Measurements from ENCODE around the gene BTBD17.
A peak's percentile ranks its signal among the peaks of the same experiment; 100 is the strongest.

The BTBD17 gene

GRCh38 chr17:74387365-74388218 lies 25.9 kb upstream of the BTBD17 start:
- DNase-seq (ENCODE audit: low read depth in 2 of 2), result no peak

- no peak for DNase-seq (ENCODE audit: low read depth in 2 of 2)
Observed at GRCh38 chr17:74386386-74386785, 24.7 kb upstream of the BTBD17 start.

- DNase-seq (ENCODE audit: low read depth in 2 of 2), result no peak
Observed at GRCh38 chr17:74385201-74385600, 23.5 kb upstream of the BTBD17 start.

GRCh38 chr17:74383141-74383540 lies 21.5 kb upstream of the BTBD17 start:
- DNase-seq (ENCODE audit: low read depth in 2 of 2), result no peak

- DNase-seq (ENCODE audit: low read depth in 2 of 2), result no peak
Observed at GRCh38 chr17:74380959-74381808, 19.5 kb upstream of the BTBD17 start.

GRCh38 chr17:74380086-74380958 lies 18.7 kb upstream of the BTBD17 start:
- DNase-seq (ENCODE audit: low read depth in 2 of 2), result no peak

- DNase-seq (ENCODE audit: low read depth in 2 of 2), result peak; percentile 79 to 96
Observed at GRCh38 chr17:74379495-74380085, 17.9 kb upstream of the BTBD17 start.

- no peak for DNase-seq (ENCODE audit: low read depth in 2 of 2)
Observed at GRCh38 chr17:74374858-74375257, 13.2 kb upstream of the BTBD17 start.

GRCh38 chr17:74373838-74374606 lies 12.4 kb upstream of the BTBD17 start:
- no peak for DNase-seq (ENCODE audit: low read depth in 2 of 2)

GRCh38 chr17:74372426-74372825 lies 10.8 kb upstream of the BTBD17 start:
- no peak for DNase-seq (ENCODE audit: low read depth in 2 of 2)

GRCh38 chr17:74371653-74372147 lies 10.0 kb upstream of the BTBD17 start:
- DNase-seq (ENCODE audit: low read depth in 2 of 2), result no peak

GRCh38 chr17:74369665-74370490 lies 8.2 kb upstream of the BTBD17 start:
- no peak for DNase-seq (ENCODE audit: low read depth in 2 of 2)

- DNase-seq (ENCODE audit: low read depth in 2 of 2), result peak in 1 of 2 donors; percentile 31
Observed at GRCh38 chr17:74369221-74369620, 7.6 kb upstream of the BTBD17 start.

GRCh38 chr17:74368341-74369081 lies 6.8 kb upstream of the BTBD17 start:
- peak; percentile 42 to 52 for DNase-seq (ENCODE audit: low read depth in 2 of 2)

GRCh38 chr17:74367206-74367605 lies 5.5 kb upstream of the BTBD17 start, which contains the start of gene GPR142:
Gene GPR142, plus strand, starts transcription at chr17:74367506. Its CDS starts 2,035 bp downstream, at chr17:74369541.
- no peak for DNase-seq (ENCODE audit: low read depth in 2 of 2)

- DNase-seq (ENCODE audit: low read depth in 2 of 2), result no peak
Observed at GRCh38 chr17:74362810-74363498, 1.3 kb upstream of the BTBD17 start.

- no peak for DNase-seq (ENCODE audit: low read depth in 2 of 2)
Observed at GRCh38 chr17:74362069-74362405, 369 bp upstream of the BTBD17 start.

GRCh38 chr17:74360899-74361229 lies 804 bp downstream of the BTBD17 start:
- DNase-seq (ENCODE audit: low read depth in 2 of 2), result no peak
